Keratinocyte (primary cell): ENCODE measurements around the gene ACP2. TPM values are rescaled to one million over a fixed set of nuclear protein-coding genes. Genes with fewer than 3 reads are reported as not detected.

ENCODE experiments used
- DNase-seq: peaks from one replicate; pipeline ENCODE4 v3.0.0-alpha.2; 2011; ENCODE audit warnings: low read depth, missing footprints, low spot score
- FAIRE-seq: peaks from 2 replicates; lab custom pipeline; 2011; peaks lifted over from hg19 to GRCh38; lab: Jason Lieb, UNC
- H2AFZ ChIP-seq: 2 replicates; pipeline ENCODE4 v1.6.0; 2012; ENCODE audit warnings: low read length, control low read depth, inconsistent platforms; ENCODE audit not compliant: control insufficient read depth
- H3K27ac ChIP-seq: 2 replicates; pipeline ENCODE4 v1.5.1; 2011; ENCODE audit warnings: low read length; ENCODE audit not compliant: control insufficient read depth, insufficient read depth
- H3K27me3 ChIP-seq: 3 replicates; pipeline ENCODE4 v1.6.0; 2011; ENCODE audit warnings: low read length; ENCODE audit not compliant: control insufficient read depth, insufficient read depth; ENCODE audit errors: extremely low read depth
- H3K36me3 ChIP-seq, 2 experiments: 2 replicates in 1 of 2; 3 replicates in 1 of 2; pipeline ENCODE4 v1.5.1; 2011; ENCODE audit warnings: low read length in 2 of 2, mild to moderate bottlenecking in 1 of 2; ENCODE audit not compliant: control insufficient read depth in 2 of 2, insufficient read depth in 2 of 2; ENCODE audit errors: extremely low read depth in 1 of 2
- H3K4me1 ChIP-seq: 3 replicates; pipeline ENCODE4 v1.5.1; 2011; ENCODE audit warnings: low read length; ENCODE audit not compliant: control insufficient read depth, insufficient read depth; ENCODE audit errors: extremely low read depth
- H3K4me2 ChIP-seq: 3 replicates; pipeline ENCODE4 v1.6.0; 2011; ENCODE audit warnings: low read depth, low read length; ENCODE audit not compliant: control insufficient read depth, insufficient read depth; ENCODE audit errors: extremely low read depth
- H3K4me3 ChIP-seq, 3 experiments: fragments of 200-600 bp in 1 of 3; sonication (generic) in 1 of 3; 2 replicates in 2 of 3; 3 replicates in 1 of 3; pipeline ENCODE4 v1.5.1; 2011 to 2016; ENCODE audit warnings: low read length in 3 of 3, mild to moderate bottlenecking in 3 of 3, control low read depth in 2 of 3, inconsistent platforms in 1 of 3, low read depth in 1 of 3, mixed read lengths in 1 of 3, mixed run types in 1 of 3, moderate library complexity in 1 of 3; ENCODE audit not compliant: control insufficient read depth in 2 of 3, insufficient read depth in 2 of 3; ENCODE audit errors: extremely low read depth in 1 of 3
- H3K79me2 ChIP-seq: 2 replicates; pipeline ENCODE4 v1.6.0; 2012; ENCODE audit warnings: low read length; ENCODE audit not compliant: control insufficient read depth, insufficient read depth
- H3K9ac ChIP-seq: 3 replicates; pipeline ENCODE4 v1.6.0; 2011; ENCODE audit warnings: low read length; ENCODE audit not compliant: control insufficient read depth, insufficient read depth; ENCODE audit errors: extremely low read depth
- H3K9me1 ChIP-seq: 3 replicates; pipeline ENCODE4 v1.6.0; 2011; ENCODE audit warnings: low read length; ENCODE audit not compliant: control insufficient read depth, insufficient read depth; ENCODE audit errors: extremely low read depth
- H3K9me3 ChIP-seq: 2 replicates; pipeline ENCODE4 v1.5.1; 2012; ENCODE audit warnings: low read depth, low read length; ENCODE audit not compliant: control insufficient read depth
- H4K20me1 ChIP-seq: 3 replicates; pipeline ENCODE4 v1.6.0; 2011; ENCODE audit warnings: low read length; ENCODE audit not compliant: control insufficient read depth, insufficient read depth; ENCODE audit errors: extremely low read depth
- CTCF ChIP-seq, 3 experiments: IDR thresholded peaks in 1 of 3; conservative IDR thresholded peaks in 1 of 3; optimal IDR thresholded peaks in 1 of 3; 2 replicates in 2 of 3; 3 replicates in 1 of 3; pipeline versions ENCODE3 to v1.5.1; 2011; ENCODE audit warnings: low read length in 3 of 3, mild to moderate bottlenecking in 3 of 3, moderate library complexity in 2 of 3, control low read depth in 1 of 3, inconsistent platforms in 1 of 3; ENCODE audit not compliant: insufficient read depth in 2 of 3; ENCODE audit errors: extremely low read depth in 1 of 3
- EZH2 ChIP-seq: IDR thresholded peaks from one replicate; pipeline ENCODE4 v1.6.1; 2012; ENCODE audit warnings: inconsistent platforms, mild to moderate bottlenecking, low read length, moderate library complexity
- dilution Hi-C: fragments of 300-500 bp; cut with MboI; formaldehyde crosslinking; loops from one replicate; pipeline ENCODE4 v1.7.0; 2020; ENCODE audit warnings: low sequenced_read_pairs; ENCODE audit not compliant: extremely low pct_ligation_motif_present
- polyA plus RNA-seq, 5 experiments: library from polyadenylated mRNA; depleted of rRNA in 3 of 5; stranded (reverse) in 3 of 5; stranded (forward) in 1 of 5; unstranded in 1 of 5; fragments of >200 nt; gene quantifications; 1 replicate in 1 of 5; 2 replicates in 3 of 5; 3 replicates in 1 of 5; pipeline versions ENCODE4 v1.2.1 to v1.2.3, GENCODE V29; 2011 to 2012; ENCODE audit warnings: missing spikeins in 2 of 5, low read depth in 1 of 5, low replicate concordance in 1 of 5

ACP2 gene
- polyA plus RNA-seq, 1 donor (not counting 4 experiments of a cell fraction or from before 2014, with no cell fraction given): 11.5 TPM

- H2AFZ ChIP-seq: no peak overlapping the region
- H3K4me1 ChIP-seq: no peaks in the 10 kb centered on the region
- no peak overlapping the region for H3K9ac ChIP-seq
- H3K79me2 ChIP-seq: no peaks in the 10 kb centered on the region
- no peaks in the 10 kb centered on the region for H3K9me1 ChIP-seq
- peaks cover 17 to 33% of the 10 kb centered on the region in 2 experiments for H3K36me3 ChIP-seq
- no peak overlapping the region for H3K4me3 ChIP-seq
- no peak overlapping the region for H3K4me2 ChIP-seq
- H3K27ac ChIP-seq: no peak overlapping the region
- TF ChIP-seq EZH2 (no peak), CTCF (optimal IDR thresholded peaks at IDR 0.05 in 1 of 3, IDR thresholded peaks at IDR 0.05 in 1 of 3, conservative IDR thresholded peaks at IDR 0.05 in 1 of 3; ENCODE audit: extremely low read depth in 1 of 3, insufficient read depth in 2 of 3, low read length in 3 of 3) (no peak)
- no peak for DNase-seq
- H3K9me3 ChIP-seq: no peaks in the 10 kb centered on the region
- H3K27me3 ChIP-seq: no peaks in the 10 kb centered on the region
- H4K20me1 ChIP-seq: no peaks in the 10 kb centered on the region
- no peak for FAIRE-seq
- dilution Hi-C loops: no loop called here
Measured at GRCh38 chr11:47280860-47281259, 32.2 kb upstream of the ACP2 start.

GRCh38 chr11:47280099-47280498, 31.5 kb upstream of the ACP2 start:
- no peak for TF ChIP-seq EZH2
- TF ChIP-seq CTCF (optimal IDR thresholded peaks at IDR 0.05 in 1 of 3, IDR thresholded peaks at IDR 0.05 in 1 of 3, conservative IDR thresholded peaks at IDR 0.05 in 1 of 3; ENCODE audit: extremely low read depth in 1 of 3, insufficient read depth in 2 of 3, low read length in 3 of 3): no peak
- no peaks in the 10 kb centered on the region for H3K9me3 ChIP-seq
- H3K4me1 ChIP-seq: no peaks in the 10 kb centered on the region
- no peak overlapping the region for H3K4me3 ChIP-seq
- H3K27ac ChIP-seq: no peak overlapping the region
- H3K79me2 ChIP-seq: no peaks in the 10 kb centered on the region
- peaks cover 14 to 35% of the 10 kb centered on the region in 2 experiments for H3K36me3 ChIP-seq
- no peaks in the 10 kb centered on the region for H4K20me1 ChIP-seq
- no peak for DNase-seq
- no peaks in the 10 kb centered on the region for H3K27me3 ChIP-seq
- H3K9me1 ChIP-seq: no peaks in the 10 kb centered on the region
- no peak overlapping the region for H3K4me2 ChIP-seq
- FAIRE-seq: no peak
- no peak overlapping the region for H3K9ac ChIP-seq
- no peak overlapping the region for H2AFZ ChIP-seq
- dilution Hi-C loops: no loop called here
